Retinal pigment epithelial cell (primary cell): Measurements from ENCODE around the gene PPP2R2C.

ENCODE experiments used
- DNase-seq: peaks from one replicate; pipeline ENCODE4 v3.0.0-alpha.2; 2010; ENCODE audit warnings: low read depth
- H3K4me3 ChIP-seq: 2 replicates; pipeline ENCODE4 v1.5.1; 2011; ENCODE audit warnings: mild to moderate bottlenecking, low read length, control low read depth, moderate library complexity
- TF ChIP-seq, protein P1 (sequence below): conservative IDR thresholded peaks from 2 replicates; pipeline ENCODE4 v1.5.1; 2011; ENCODE audit warnings: low read depth, low read length, control low read depth, inconsistent platforms

Gene PPP2R2C

DNA sequence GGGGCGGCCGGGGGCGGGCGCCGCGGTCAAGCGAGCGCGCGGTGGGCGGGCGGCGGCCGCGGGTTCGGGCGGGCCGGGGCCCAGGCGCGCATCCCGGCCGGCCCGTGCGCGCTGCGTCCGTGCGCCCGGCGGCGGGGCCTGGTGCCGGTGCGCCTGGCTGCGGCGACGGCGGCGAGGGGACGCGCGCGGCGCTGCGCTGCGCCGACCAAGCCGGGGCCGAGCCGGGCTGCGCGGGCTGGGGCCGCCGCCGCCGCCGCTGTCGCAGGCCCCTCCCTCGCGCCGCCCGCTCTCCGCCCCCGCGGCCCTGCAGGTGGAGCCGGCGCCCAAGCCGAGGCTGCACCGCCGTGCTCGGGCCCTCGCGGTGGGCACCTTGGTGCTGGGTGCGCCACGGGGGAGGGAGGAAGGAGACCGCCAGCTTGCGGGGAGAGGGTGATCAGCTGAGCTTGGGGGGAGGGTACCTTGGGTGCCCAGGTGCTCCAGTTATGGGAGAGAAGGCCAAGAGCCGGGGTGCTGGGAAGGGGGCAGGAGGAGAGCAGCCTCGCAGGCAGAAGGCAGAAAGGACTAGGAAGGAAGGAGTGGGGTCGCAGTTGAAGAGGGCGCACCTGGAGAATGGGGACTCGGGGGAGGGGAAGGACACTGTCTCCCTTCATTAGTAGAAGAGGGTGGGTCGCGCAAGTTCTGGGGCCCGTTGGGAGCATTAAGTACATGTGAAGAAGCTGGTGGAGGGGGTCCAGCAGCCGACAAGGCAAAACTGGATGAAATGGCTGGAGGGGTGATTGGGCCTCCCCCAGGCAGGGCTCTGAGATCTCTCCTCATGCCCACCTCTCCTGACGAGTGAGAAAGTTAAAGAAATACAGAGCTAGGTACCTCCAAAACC is at the start of gene PPP2R2C:
TSS of gene PPP2R2C (minus strand) at position 228 of the 877 bp plus-strand sequence. CDS start 385 bp downstream, outside the sequence.
- no peak within 1 kb of the TSS for H3K4me3 ChIP-seq
- TF ChIP-seq, protein P1, sequence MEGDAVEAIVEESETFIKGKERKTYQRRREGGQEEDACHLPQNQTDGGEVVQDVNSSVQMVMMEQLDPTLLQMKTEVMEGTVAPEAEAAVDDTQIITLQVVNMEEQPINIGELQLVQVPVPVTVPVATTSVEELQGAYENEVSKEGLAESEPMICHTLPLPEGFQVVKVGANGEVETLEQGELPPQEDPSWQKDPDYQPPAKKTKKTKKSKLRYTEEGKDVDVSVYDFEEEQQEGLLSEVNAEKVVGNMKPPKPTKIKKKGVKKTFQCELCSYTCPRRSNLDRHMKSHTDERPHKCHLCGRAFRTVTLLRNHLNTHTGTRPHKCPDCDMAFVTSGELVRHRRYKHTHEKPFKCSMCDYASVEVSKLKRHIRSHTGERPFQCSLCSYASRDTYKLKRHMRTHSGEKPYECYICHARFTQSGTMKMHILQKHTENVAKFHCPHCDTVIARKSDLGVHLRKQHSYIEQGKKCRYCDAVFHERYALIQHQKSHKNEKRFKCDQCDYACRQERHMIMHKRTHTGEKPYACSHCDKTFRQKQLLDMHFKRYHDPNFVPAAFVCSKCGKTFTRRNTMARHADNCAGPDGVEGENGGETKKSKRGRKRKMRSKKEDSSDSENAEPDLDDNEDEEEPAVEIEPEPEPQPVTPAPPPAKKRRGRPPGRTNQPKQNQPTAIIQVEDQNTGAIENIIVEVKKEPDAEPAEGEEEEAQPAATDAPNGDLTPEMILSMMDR, result no peak
- no peak for DNase-seq

DNA sequence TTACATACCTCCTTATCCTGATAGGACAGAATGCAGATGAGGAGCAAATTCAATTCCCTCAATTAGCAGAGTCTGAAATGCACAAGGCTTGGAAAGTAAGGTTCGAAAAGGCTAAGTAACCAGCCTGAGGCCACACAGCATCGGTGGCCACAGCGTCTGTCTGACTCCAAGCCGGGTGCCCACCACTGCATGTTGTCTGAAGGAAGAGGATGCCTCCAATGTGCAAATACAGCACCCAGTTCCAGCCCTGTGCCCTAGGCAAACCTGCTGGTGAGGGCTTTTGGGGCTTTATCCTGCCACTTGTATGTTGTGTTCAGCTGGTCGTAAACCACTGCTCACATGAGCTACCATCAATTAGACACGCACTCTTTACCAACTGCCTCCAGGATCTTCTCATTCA is 48.6 kb upstream of the PPP2R2C start:
- TF ChIP-seq, protein P1, result no peak
- H3K4me3 ChIP-seq, result no peak overlapping the region
- DNase-seq, result no peak

DNA sequence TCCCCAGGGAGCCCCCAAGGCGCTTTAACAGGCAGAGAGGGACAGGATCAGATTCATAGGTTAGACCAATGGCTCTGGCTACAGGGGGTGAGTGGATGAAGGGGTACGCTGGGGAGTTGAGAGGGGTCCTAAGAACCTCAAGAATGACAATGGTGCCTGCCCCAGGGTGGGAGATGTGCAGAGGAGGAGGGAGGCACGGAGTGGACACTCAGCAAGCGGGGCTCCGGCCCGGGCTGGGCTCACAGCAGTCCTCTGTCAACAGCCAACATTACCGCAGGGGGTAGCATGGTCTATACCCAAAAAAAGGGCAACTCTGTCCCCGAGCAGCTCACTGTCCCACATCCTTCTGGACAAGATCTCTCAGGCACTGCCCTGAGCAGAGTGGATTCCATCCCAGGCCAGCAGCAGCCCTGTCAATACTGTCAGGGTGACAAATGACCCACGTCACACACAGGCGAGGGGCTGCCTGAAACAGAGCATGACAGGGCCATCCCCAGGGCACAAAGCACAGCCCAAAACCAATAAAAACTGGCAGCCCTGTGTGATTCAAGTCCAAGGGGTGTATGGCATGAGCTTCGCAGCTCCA is 47.7 kb upstream of the PPP2R2C start:
- TF ChIP-seq, protein P1, result no peak
- H3K4me3 ChIP-seq, result no peak overlapping the region
- DNase-seq, result no peak

DNA sequence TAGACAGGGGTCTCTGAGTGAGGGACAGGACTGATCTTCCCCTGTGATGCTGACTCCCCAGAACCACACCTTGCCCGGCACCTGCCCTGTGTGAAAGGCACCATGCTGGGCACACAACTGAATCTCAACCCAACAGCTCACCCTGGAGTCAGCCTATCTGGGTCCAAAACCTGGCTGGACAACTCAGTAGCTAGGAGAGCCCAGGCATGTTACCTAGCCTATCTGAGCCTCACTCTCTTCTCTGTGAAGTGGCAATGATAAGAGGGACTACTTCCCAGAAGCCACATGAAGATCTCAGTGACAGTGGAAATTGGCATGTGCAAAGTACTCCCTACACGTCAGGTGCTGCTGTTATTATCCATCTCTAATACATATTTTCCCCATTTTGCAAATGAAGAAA is 44.8 kb upstream of the PPP2R2C start:
- no peak for DNase-seq
- TF ChIP-seq, protein P1, result no peak
- H3K4me3 ChIP-seq, result no peak overlapping the region

DNA sequence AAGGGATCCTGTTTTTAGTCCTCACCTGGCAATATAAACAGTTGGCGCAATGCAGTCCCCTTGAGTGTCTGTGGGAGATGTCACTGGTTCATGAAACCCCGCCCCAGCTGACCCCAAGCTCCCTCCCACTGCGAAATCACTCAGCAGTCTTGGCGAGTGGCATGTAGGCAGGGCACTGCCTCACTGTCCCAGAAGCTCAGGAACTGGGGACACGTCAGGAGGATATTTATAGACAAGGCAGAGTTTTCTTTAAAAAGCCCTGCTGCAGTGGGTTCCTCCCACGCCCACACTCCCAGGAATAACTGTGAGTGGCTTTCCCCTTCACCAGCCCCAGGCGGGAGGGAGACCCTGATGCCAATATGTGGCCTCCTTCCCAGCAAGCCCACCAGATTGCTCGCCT is 44.3 kb upstream of the PPP2R2C start:
- no peak overlapping the region for H3K4me3 ChIP-seq
- no peak for DNase-seq
- TF ChIP-seq, protein P1, result no peak

DNA sequence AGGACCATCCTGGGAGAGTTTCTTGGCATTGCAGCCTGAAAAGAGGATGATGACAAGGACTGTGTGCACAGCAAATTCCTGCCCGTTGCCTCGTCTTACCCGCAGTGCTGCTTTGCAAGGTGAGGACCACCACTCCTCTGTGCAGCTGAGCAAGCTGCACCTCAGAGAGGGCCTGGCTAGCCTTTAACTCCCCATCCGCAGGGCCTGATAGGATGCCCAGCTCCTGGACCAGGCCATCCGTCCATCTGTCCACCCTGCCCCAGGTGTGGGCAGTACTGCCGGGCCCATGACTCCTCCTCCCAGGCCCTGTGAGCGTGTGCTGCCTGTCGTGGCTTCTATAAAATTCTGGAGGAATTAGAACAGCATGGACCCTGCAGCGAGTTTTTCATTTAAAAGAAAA is 43.9 kb upstream of the PPP2R2C start:
- DNase-seq, result no peak
- TF ChIP-seq, protein P1, result no peak
- H3K4me3 ChIP-seq, result no peak overlapping the region

DNA sequence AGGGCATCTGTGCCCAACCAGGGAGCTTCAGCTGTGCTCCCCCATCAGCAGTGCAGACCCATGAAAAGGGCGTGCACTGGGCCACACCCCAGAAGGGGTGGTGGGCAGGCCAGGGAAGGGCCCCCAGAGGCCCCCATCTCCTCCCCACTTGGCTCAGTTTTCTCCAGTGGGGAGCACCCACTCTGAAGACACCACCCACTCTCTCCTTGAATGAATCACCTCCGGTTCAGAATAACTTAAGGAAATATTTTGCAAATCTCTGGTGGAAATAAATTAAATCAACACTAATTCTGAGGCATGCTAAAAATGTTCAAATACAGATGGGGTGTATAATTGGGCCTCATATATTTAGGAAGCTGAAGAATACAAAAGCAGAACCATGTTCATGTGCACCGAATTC is 41.3 kb upstream of the PPP2R2C start:
- no peak for DNase-seq
- TF ChIP-seq, protein P1, result no peak
- no peak overlapping the region for H3K4me3 ChIP-seq
